Astrocyte (in vitro differentiated cells and primary cell): Measurements from ENCODE around the gene SREBF2. TPM values are rescaled to one million over a fixed set of nuclear protein-coding genes. Genes with fewer than 3 reads are reported as not detected.

Experiments
- DNase-seq: peaks from one replicate; pipeline ENCODE4 v3.0.0-alpha.2; 2010; ENCODE audit warnings: low read depth
- FAIRE-seq: peaks from 2 replicates; lab custom pipeline; 2011; peaks lifted over from hg19 to GRCh38; lab: Jason Lieb, UNC
- H2AFZ ChIP-seq: 2 replicates; pipeline ENCODE4 v1.6.0; 2012; ENCODE audit warnings: low read depth, low read length, inconsistent platforms
- H3K27ac ChIP-seq: 2 replicates; pipeline ENCODE4 v1.5.1; 2011; ENCODE audit warnings: low read depth, low read length, inconsistent platforms
- H3K27me3 ChIP-seq: 2 replicates; pipeline ENCODE4 v1.6.0; 2011; ENCODE audit warnings: low read length, inconsistent platforms; ENCODE audit not compliant: insufficient read depth
- H3K36me3 ChIP-seq: 2 replicates; pipeline ENCODE4 v1.5.1; 2011; ENCODE audit warnings: low read length, inconsistent platforms; ENCODE audit not compliant: insufficient read depth
- H3K4me1 ChIP-seq: 2 replicates; pipeline ENCODE4 v1.5.1; 2011; ENCODE audit warnings: low read length, inconsistent platforms; ENCODE audit not compliant: insufficient read depth
- H3K4me2 ChIP-seq: 2 replicates; pipeline ENCODE4 v1.6.0; 2012; ENCODE audit warnings: low read length, inconsistent platforms
- H3K4me3 ChIP-seq: 2 replicates; pipeline ENCODE4 v1.5.1; 2011; ENCODE audit warnings: low read depth, mild to moderate bottlenecking, low read length, inconsistent platforms; ENCODE audit not compliant: insufficient read depth
- H3K79me2 ChIP-seq: 2 replicates; pipeline ENCODE4 v1.6.0; 2012; ENCODE audit warnings: mild to moderate bottlenecking, low read length, inconsistent platforms; ENCODE audit not compliant: insufficient read depth
- H3K9ac ChIP-seq: 2 replicates; pipeline ENCODE4 v1.6.0; 2012; ENCODE audit warnings: mild to moderate bottlenecking, low read length, inconsistent platforms
- H3K9me3 ChIP-seq: 2 replicates; pipeline ENCODE4 v1.5.1; 2012; ENCODE audit warnings: low read depth, mild to moderate bottlenecking, low read length, inconsistent platforms; ENCODE audit not compliant: insufficient read depth
- H4K20me1 ChIP-seq: 2 replicates; pipeline ENCODE4 v1.6.0; 2012; ENCODE audit warnings: low read length, inconsistent platforms; ENCODE audit not compliant: insufficient read depth
- H3K27ac Mint-ChIP-seq: one replicate; pipeline ENCODE4 v1.8.0; 2021; ENCODE audit warnings: mild to moderate bottlenecking, mixed read lengths; ENCODE audit not compliant: unreplicated experiment
- H3K27me3 Mint-ChIP-seq: one replicate; pipeline ENCODE4 v1.8.0; 2021; ENCODE audit warnings: low read depth, mixed read lengths; ENCODE audit not compliant: unreplicated experiment
- H3K36me3 Mint-ChIP-seq: one replicate; pipeline ENCODE4 v1.8.0; 2021; ENCODE audit warnings: low read depth, mixed read lengths; ENCODE audit not compliant: unreplicated experiment
- H3K4me1 Mint-ChIP-seq: one replicate; pipeline ENCODE4 v1.8.0; 2021; ENCODE audit warnings: low read depth, mixed read lengths; ENCODE audit not compliant: unreplicated experiment
- H3K4me3 Mint-ChIP-seq: one replicate; pipeline ENCODE4 v1.8.0; 2021; ENCODE audit warnings: mild to moderate bottlenecking, moderate library complexity, mixed read lengths; ENCODE audit not compliant: unreplicated experiment
- H3K9me3 Mint-ChIP-seq: one replicate; pipeline ENCODE4 v1.8.0; 2021; ENCODE audit warnings: mild to moderate bottlenecking, mixed read lengths; ENCODE audit not compliant: unreplicated experiment
- EZH2 ChIP-seq: IDR thresholded peaks from 2 replicates; pipeline ENCODE4 v1.6.1; 2012; ENCODE audit warnings: mild to moderate bottlenecking, low read length, inconsistent platforms; ENCODE audit not compliant: insufficient read depth
- total RNA-seq: library from RNA; stranded (reverse); gene quantifications from 2 replicates; pipeline ENCODE4 v1.2.1, GENCODE V29; 2021
- TF ChIP-seq, protein P1 (sequence below): IDR thresholded peaks from 2 replicates; pipeline ENCODE4 v1.5.1; 2011; ENCODE audit warnings: low read depth, mild to moderate bottlenecking, inconsistent platforms, low read length, moderate library complexity; ENCODE audit not compliant: insufficient read depth

Gene SREBF2
- total RNA-seq, 1 donor from 2014 or later, result 83.9 TPM

DNA sequence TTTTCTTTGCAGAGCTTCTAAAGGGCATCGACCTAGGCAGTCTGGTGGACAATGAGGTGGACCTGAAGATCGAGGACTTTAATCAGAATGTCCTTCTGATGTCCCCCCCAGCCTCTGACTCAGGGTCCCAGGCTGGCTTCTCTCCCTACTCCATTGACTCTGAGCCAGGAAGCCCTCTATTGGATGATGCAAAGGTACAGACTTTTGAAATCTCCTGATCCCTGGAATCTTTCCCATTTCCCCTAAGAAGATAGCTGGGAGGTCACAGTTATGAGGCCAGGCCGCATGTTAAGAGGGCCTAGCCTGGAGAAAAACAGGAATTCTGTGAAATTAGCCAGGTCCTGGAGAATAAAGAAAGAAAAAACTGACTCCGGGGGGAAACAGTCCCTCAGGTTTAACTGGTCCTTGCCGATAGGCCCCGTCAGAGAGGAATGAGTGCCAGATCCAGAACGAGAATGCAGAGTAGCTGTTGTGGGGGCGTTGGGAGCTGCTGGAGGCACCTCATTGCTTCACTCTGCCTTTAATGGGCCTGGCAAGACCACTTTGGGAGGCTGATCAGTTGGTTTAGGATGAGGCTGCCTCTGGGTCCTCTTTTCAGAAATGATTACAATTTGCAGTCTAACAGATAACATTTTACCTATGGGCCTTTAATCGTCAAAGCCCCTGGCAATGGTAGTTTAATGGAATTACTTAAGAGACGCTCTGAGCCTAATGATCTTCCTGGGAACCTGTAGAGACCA, 42.8 kb downstream of the SREBF2 start:
- Mint-ChIP-seq H3K9me3 (no peaks in the 10 kb centered on the region), H3K27me3 (no peaks in the 10 kb centered on the region), H3K27ac (peak overlapping the region; percentile 26), H3K36me3 (peaks cover 26% of the 10 kb centered on the region), H3K4me3 (no peak overlapping the region), H3K4me1 (peaks cover 2% of the 10 kb centered on the region)
- Histone ChIP-seq H3K79me2 (no peaks in the 10 kb centered on the region), H2AFZ (no peak overlapping the region), H3K9ac (no peak overlapping the region), H4K20me1 (peaks cover 43% of the 10 kb centered on the region), H3K4me2 (no peak overlapping the region), H3K9me3 (no peaks in the 10 kb centered on the region), H3K27ac (no peak overlapping the region), H3K4me1 (peaks cover 5% of the 10 kb centered on the region), H3K36me3 (peaks cover 37% of the 10 kb centered on the region), H3K27me3 (no peaks in the 10 kb centered on the region), H3K4me3 (no peak overlapping the region)
- DNase-seq (no peak), FAIRE-seq (no peak)
- no peak for TF ChIP-seq EZH2
- TF ChIP-seq, protein P1, sequence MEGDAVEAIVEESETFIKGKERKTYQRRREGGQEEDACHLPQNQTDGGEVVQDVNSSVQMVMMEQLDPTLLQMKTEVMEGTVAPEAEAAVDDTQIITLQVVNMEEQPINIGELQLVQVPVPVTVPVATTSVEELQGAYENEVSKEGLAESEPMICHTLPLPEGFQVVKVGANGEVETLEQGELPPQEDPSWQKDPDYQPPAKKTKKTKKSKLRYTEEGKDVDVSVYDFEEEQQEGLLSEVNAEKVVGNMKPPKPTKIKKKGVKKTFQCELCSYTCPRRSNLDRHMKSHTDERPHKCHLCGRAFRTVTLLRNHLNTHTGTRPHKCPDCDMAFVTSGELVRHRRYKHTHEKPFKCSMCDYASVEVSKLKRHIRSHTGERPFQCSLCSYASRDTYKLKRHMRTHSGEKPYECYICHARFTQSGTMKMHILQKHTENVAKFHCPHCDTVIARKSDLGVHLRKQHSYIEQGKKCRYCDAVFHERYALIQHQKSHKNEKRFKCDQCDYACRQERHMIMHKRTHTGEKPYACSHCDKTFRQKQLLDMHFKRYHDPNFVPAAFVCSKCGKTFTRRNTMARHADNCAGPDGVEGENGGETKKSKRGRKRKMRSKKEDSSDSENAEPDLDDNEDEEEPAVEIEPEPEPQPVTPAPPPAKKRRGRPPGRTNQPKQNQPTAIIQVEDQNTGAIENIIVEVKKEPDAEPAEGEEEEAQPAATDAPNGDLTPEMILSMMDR, result no peak

DNA sequence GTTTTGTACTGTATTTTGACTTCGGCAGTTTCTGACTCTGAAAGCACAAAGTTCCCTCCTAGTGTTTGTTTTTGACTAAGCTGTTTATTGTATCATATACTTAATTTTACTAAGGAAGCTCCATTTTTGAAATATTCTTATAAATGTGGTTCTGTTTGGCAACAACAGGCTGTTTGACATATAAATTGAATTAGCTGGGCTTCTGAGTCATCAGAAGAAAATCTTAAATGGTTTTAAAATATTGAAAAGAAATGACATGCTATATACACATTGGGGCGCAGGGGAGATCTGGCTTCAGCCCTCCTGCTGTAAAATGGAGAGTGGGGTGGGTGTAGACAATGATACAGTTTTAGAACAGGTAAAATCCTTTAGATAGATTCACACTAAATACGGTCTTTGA, 43.4 kb downstream of the SREBF2 start:
- no peaks in the 10 kb centered on the region for H3K27me3 Mint-ChIP-seq
- H3K4me3 Mint-ChIP-seq, result no peak overlapping the region
- H3K27ac Mint-ChIP-seq, result no peak overlapping the region
- FAIRE-seq (no peak), DNase-seq (no peak)
- peaks cover 33% of the 10 kb centered on the region for H3K36me3 ChIP-seq
- H3K4me1 ChIP-seq, result peaks cover 5% of the 10 kb centered on the region
- no peak overlapping the region for H3K4me2 ChIP-seq
- H3K9me3 ChIP-seq, result no peaks in the 10 kb centered on the region
- TF ChIP-seq, protein P1, result no peak
- no peak for TF ChIP-seq EZH2
- H4K20me1 ChIP-seq, result peaks cover 44% of the 10 kb centered on the region
- H3K27me3 ChIP-seq, result no peaks in the 10 kb centered on the region
- no peaks in the 10 kb centered on the region for H3K79me2 ChIP-seq
- no peak overlapping the region for H3K27ac ChIP-seq
- no peak overlapping the region for H3K9ac ChIP-seq
- H2AFZ ChIP-seq, result no peak overlapping the region
- peaks cover 24% of the 10 kb centered on the region for H3K36me3 Mint-ChIP-seq
- no peak overlapping the region for H3K4me3 ChIP-seq
- H3K4me1 Mint-ChIP-seq, result peaks cover 2% of the 10 kb centered on the region
- H3K9me3 Mint-ChIP-seq, result no peaks in the 10 kb centered on the region

DNA sequence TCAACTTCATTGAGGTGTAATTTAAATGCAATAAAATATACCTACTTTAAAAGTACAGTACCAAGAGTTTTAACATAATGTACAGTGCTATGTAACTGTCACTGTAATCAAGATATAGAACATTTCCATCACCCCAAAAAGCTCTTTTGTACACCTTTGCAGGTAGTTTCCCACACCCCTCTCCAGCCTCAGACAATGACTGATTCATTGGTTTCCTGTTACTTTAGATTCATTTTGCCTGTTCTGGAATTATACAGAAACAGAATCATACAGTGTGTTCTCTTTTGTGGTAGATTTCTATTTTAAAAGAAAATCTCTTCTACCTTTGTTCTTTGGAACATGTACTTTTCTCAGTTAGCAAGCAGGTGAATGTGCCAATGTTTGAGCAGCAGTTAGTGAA, 43.8 kb downstream of the SREBF2 start:
- Histone ChIP-seq H3K4me3 (no peak overlapping the region), H3K9me3 (no peaks in the 10 kb centered on the region), H3K4me2 (no peak overlapping the region), H4K20me1 (peaks cover 48% of the 10 kb centered on the region), H3K36me3 (peaks cover 35% of the 10 kb centered on the region), H3K79me2 (no peaks in the 10 kb centered on the region), H3K27me3 (no peaks in the 10 kb centered on the region), H3K4me1 (peaks cover 5% of the 10 kb centered on the region), H3K27ac (no peak overlapping the region), H2AFZ (no peak overlapping the region), H3K9ac (no peak overlapping the region)
- TF ChIP-seq, protein P1, result no peak
- no peak for TF ChIP-seq EZH2
- FAIRE-seq (no peak), DNase-seq (no peak)
- Mint-ChIP-seq H3K4me3 (no peak overlapping the region), H3K9me3 (no peaks in the 10 kb centered on the region), H3K36me3 (peaks cover 26% of the 10 kb centered on the region), H3K27me3 (no peaks in the 10 kb centered on the region), H3K27ac (no peak overlapping the region), H3K4me1 (peaks cover 2% of the 10 kb centered on the region)
